Uterus (tissue), 4 donors: ENCODE measurements around the gene FHIT. TPM values are rescaled to one million over a fixed set of nuclear protein-coding genes. Genes with fewer than 3 reads are reported as not detected.

Source experiments
- DNase-seq, 2 donors: peaks; one replicate each; pipeline ENCODE4 v3.0.0-alpha.2; 2019 to 2020
- H3K27ac ChIP-seq, 2 donors: fragments of 200-600 bp; sonication (generic); 1 replicate in 1 of 2; 2 replicates in 1 of 2; pipeline ENCODE4 v1.5.1; 2016 to 2018
- H3K27me3 ChIP-seq, 2 donors: fragments of 200-600 bp; sonication (generic); one replicate each; pipeline ENCODE4 v1.5.1; 2018 to 2019; ENCODE audit warnings: control low read depth in 1 of 2
- H3K36me3 ChIP-seq, 2 donors: fragments of 200-600 bp; sonication (generic); one replicate each; pipeline ENCODE4 v1.5.1; 2019; ENCODE audit warnings: control low read depth in 1 of 2
- H3K4me1 ChIP-seq, 2 donors: fragments of 200-600 bp; sonication (generic); one replicate each; pipeline ENCODE4 v1.5.1; 2018 to 2019; ENCODE audit warnings: control low read depth in 1 of 2
- H3K4me3 ChIP-seq, 2 donors: fragments of 200-600 bp; sonication (generic); 1 replicate in 1 of 2; 2 replicates in 1 of 2; pipeline ENCODE4 v1.5.1; 2018 to 2019; ENCODE audit warnings: mild to moderate bottlenecking in 1 of 2
- H3K9me3 ChIP-seq, 2 donors: fragments of 200-600 bp; sonication (generic); one replicate each; pipeline ENCODE4 v1.5.1; 2019; ENCODE audit warnings: control low read depth in 1 of 2
- POLR2A ChIP-seq, 2 donors: fragments of 450-650 bp; IDR thresholded peaks; one replicate each; pipeline ENCODE4 v1.6.1; 2016; ENCODE audit warnings: antibody characterized with exemption in 2 of 2, mild to moderate bottlenecking in 1 of 2, moderate library complexity in 1 of 2
- intact Hi-C: fragments of 100-400 bp; cut with DNase I; formaldehyde crosslinking; loops from one replicate; pipeline ENCODE4 v1.15.1; 2023; ENCODE audit warnings: low total_unique reads
- total RNA-seq, 4 donors: library from RNA; depleted of rRNA in 3 of 4; stranded (reverse); fragments of >200 nt in 3 of 4; gene quantifications; one replicate each; pipeline versions ENCODE4 v1.1.0 to v1.2.4, GENCODE V29; 2014 to 2023
- TF ChIP-seq, protein P1 (sequence below), 4 experiments: fragments of 200-600 bp in 2 of 4; fragments of 450-650 bp in 2 of 4; sonication (generic) in 2 of 4; IDR thresholded peaks; one replicate each; pipeline ENCODE4 v1.5.1; 2016 to 2019; ENCODE audit warnings: antibody characterized with exemption in 4 of 4, mild to moderate bottlenecking in 2 of 4, moderate library complexity in 1 of 4
- donor health status: DM: yes; HTN: yes; CAD: no.

Gene FHIT
- total RNA-seq, 4 donors from 2014 or later, result 1.3 to 15.2 (median 7.3) TPM

DNA sequence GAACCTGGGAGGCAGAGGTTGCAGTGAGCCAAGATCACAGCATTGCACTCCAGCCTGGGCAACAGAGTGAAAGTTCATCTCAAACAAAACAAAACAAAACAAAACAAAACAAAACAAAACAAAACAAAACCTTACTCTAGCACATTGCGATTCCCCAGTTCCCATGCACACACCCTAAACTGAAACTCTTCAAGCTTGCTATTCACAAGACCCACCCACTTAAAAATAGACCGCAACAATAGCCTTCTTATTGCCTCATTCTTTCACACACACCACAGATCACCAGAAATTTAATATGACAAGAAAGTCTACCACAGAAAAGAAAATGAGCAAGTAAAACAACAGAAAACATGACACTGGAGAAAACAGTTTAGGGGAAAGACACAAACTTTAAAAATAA is 598.4 kb downstream of the FHIT start:
- DNase-seq, result no peak
- TF ChIP-seq POLR2A (IDR thresholded peaks at IDR 0.05), result no peak
- TF ChIP-seq, protein P1, sequence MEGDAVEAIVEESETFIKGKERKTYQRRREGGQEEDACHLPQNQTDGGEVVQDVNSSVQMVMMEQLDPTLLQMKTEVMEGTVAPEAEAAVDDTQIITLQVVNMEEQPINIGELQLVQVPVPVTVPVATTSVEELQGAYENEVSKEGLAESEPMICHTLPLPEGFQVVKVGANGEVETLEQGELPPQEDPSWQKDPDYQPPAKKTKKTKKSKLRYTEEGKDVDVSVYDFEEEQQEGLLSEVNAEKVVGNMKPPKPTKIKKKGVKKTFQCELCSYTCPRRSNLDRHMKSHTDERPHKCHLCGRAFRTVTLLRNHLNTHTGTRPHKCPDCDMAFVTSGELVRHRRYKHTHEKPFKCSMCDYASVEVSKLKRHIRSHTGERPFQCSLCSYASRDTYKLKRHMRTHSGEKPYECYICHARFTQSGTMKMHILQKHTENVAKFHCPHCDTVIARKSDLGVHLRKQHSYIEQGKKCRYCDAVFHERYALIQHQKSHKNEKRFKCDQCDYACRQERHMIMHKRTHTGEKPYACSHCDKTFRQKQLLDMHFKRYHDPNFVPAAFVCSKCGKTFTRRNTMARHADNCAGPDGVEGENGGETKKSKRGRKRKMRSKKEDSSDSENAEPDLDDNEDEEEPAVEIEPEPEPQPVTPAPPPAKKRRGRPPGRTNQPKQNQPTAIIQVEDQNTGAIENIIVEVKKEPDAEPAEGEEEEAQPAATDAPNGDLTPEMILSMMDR (IDR thresholded peaks at IDR 0.05), result no peak
- Histone ChIP-seq H3K27me3 (no peaks in the 10 kb centered on the region), H3K27ac (no peak overlapping the region), H3K4me3 (no peak overlapping the region), H3K9me3 (no peaks in the 10 kb centered on the region), H3K36me3 (no peaks in the 10 kb centered on the region), H3K4me1 (no peaks in the 10 kb centered on the region)
- intact Hi-C loops, result no loop called here

DNA sequence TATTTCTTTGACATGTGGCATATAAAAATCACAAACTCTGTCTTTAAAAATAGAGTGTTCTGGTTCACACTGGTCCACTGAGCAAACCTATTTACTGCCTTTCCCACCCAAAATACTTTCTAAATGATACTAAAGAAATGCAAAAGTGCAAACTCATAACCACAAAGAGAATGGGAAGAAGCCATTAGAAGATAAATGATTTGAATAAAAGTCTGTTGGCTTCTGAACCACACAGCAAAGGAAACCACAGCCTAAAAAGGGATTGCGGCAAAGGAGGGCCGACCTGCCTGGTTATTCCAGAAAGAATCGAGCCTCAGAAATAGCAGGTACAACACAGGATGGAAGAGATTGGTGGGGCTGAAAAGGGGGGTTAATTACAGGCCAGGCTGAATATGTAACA is 599.5 kb downstream of the FHIT start:
- H3K36me3 ChIP-seq, result no peaks in the 10 kb centered on the region
- H3K27ac ChIP-seq, result no peak overlapping the region
- H3K4me1 ChIP-seq, result no peaks in the 10 kb centered on the region
- no peak overlapping the region for H3K4me3 ChIP-seq
- no peaks in the 10 kb centered on the region for H3K27me3 ChIP-seq
- no peak for DNase-seq
- no peaks in the 10 kb centered on the region for H3K9me3 ChIP-seq
- TF ChIP-seq, protein P1 (IDR thresholded peaks at IDR 0.05), result no peak
- no peak for TF ChIP-seq POLR2A (IDR thresholded peaks at IDR 0.05)
- intact Hi-C loops, result no loop called here

DNA sequence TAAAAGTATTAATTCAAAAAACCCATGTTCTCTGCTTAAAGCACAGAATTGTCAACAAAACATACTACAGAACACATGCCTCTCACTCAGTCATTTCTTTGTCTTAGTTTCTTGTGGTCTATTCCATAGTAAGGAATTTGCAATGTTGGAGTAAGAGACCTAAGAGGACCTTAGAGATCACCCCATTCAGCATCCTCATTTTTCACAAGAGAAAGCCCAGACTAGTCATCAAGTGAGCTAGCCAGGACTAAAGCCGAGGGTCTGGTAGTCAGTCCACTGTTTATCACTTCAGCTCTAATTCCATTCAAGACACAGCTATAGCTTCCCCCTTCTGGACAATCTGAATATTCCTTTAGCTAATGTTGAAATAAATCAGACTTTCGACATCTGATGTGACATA is 601.1 kb downstream of the FHIT start:
- TF ChIP-seq POLR2A (IDR thresholded peaks at IDR 0.05), result no peak
- TF ChIP-seq, protein P1 (IDR thresholded peaks at IDR 0.05), result no peak
- no peaks in the 10 kb centered on the region for H3K36me3 ChIP-seq
- no peak overlapping the region for H3K4me3 ChIP-seq
- DNase-seq, result no peak
- H3K27me3 ChIP-seq, result no peaks in the 10 kb centered on the region
- intact Hi-C loops, result no loop called here
- no peaks in the 10 kb centered on the region for H3K9me3 ChIP-seq
- no peaks in the 10 kb centered on the region for H3K4me1 ChIP-seq
- H3K27ac ChIP-seq, result no peak overlapping the region

DNA sequence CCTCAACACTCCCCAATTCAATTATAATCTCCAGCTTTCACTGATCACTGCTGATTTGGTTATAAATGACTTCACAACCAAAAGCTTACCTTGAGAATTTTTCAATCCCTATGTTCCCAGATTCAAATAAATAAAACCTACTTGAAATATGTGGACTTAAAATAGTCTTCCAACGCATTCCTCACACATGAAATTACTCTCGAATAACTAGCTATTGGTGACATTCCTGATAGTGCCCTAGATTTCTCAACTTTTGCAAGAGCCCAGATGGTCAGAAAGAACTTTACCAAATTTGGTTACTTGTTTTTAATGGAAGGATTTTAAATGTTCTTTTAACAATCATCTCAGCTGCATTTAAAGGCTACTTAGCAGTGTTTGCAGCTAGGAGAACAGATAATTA is 605.5 kb downstream of the FHIT start:
- no peaks in the 10 kb centered on the region for H3K4me1 ChIP-seq
- no peaks in the 10 kb centered on the region for H3K9me3 ChIP-seq
- H3K36me3 ChIP-seq, result no peaks in the 10 kb centered on the region
- intact Hi-C loops, result no loop called here
- no peaks in the 10 kb centered on the region for H3K27me3 ChIP-seq
- H3K27ac ChIP-seq, result no peak overlapping the region
- no peak for DNase-seq
- no peak overlapping the region for H3K4me3 ChIP-seq
- no peak for TF ChIP-seq POLR2A (IDR thresholded peaks at IDR 0.05)
- TF ChIP-seq, protein P1 (IDR thresholded peaks at IDR 0.05), result no peak

DNA sequence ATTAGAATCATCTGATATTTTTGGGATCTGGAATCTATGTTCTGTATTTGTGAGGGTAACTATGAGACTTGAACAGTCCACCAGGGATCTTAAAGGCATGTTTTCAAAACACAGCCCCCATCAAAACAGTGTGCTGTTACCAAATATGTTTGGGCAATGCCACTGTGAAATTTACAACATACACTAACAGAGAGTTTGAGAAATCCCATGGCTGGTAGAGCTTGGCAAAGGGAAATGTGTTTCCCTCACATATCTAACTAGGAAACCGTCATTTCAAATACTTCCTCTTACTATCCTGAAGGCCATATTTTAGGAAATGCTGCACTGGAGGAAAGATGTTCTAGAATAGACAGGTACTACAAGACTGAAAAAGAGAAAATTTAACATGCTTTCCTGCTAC is 607.4 kb downstream of the FHIT start:
- TF ChIP-seq, protein P1 (IDR thresholded peaks at IDR 0.05), result no peak
- no peak for TF ChIP-seq POLR2A (IDR thresholded peaks at IDR 0.05)
- Histone ChIP-seq H3K27me3 (no peaks in the 10 kb centered on the region), H3K9me3 (no peaks in the 10 kb centered on the region), H3K27ac (no peak overlapping the region), H3K4me3 (no peak overlapping the region), H3K4me1 (no peaks in the 10 kb centered on the region), H3K36me3 (no peaks in the 10 kb centered on the region)
- intact Hi-C loops, result no loop called here
- no peak for DNase-seq
